ENCODE data around the gene HLA-DOA.

HLA-DOA gene

DNA sequence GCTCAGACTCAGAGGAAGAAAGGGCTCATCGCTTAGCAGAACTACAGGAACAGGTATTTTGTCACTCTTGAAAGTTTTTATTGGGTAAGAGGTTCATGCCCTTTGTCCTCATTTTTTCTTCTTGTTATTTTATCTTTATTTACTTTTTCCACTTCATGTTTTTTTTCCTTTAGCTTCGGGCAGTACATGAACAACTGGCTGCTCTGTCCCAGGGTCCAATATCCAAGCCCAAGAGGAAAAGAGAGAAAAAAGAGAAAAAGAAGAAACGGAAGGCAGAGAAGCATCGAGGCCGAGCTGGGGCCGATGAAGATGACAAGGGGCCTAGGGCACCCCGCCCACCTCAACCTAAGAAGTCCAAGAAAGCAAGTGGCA lies 31.5 kb downstream of the HLA-DOA start:
- DNase-seq (ENCODE audit: low read depth), result no peak

DNA sequence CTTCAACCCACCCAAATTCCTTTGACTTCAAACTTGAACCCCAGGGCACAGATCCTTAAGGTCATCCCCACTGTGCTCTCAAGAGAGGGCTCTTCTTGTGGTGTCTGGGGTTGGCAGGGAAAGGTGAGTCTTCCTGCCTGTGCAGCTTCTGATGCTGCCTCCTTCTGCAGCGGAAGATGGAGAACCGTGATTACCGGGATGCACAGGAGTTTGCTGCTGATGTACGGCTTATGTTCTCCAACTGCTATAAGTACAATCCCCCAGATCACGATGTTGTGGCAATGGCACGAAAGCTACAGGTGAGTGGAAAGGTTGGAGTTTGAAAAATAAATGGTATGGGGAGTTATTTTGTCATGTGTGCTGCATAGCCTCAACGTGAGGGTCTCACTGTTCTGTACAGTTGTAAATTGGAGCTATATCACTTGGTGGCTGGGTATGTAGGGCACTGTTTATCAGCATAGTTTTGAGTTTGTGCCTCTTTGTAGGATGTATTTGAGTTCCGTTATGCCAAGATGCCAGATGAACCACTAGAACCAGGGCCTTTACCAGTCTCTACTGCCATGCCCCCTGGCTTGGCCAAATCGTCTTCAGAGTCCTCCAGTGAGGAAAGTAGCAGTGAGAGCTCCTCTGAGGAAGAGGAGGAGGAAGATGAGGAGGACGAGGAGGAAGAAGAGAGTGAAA lies 32.0 kb downstream of the HLA-DOA start:
- DNase-seq (ENCODE audit: low read depth), result no peak

DNA sequence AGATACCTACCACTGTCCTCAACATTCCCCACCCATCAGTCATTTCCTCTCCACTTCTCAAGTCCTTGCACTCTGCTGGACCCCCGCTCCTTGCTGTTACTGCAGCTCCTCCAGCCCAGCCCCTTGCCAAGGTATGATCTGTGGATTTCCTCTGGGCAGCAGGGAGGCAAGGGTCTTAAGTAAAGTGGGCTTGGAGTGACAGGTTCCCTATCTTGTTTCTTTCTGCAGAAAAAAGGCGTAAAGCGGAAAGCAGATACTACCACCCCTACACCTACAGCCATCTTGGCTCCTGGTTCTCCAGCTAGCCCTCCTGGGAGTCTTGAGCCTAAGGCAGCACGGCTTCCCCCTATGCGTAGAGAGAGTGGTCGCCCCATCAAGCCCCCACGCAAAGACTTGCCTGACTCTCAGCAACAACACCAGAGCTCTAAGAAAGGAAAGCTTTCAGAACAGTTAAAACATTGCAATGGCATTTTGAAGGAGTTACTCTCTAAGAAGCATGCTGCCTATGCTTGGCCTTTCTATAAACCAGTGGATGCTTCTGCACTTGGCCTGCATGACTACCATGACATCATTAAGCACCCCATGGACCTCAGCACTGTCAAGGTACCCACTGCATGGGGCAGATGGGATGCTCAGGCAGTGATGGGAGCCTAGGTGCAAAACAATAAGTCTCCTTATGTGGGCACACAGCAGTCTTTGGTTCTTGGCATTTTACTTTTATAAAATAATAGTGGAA lies 32.9 kb downstream of the HLA-DOA start:
- DNase-seq (ENCODE audit: low read depth), result no peak

DNA sequence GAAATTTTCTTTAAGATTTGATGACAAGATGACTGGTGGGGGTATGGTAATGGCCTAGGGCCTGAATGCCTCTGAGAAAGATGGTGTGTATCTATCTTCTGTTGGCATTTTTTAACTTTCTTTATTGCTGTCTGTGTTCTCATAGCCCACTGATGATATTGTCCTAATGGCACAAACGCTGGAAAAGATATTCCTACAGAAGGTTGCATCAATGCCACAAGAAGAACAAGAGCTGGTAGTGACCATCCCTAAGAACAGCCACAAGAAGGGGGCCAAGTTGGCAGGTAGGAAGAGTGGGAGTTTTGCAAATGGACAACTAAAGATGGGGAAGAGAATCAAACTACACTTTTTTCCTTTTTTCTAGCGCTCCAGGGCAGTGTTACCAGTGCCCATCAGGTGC lies 33.5 kb downstream of the HLA-DOA start:
- no peak for DNase-seq (ENCODE audit: low read depth)

DNA sequence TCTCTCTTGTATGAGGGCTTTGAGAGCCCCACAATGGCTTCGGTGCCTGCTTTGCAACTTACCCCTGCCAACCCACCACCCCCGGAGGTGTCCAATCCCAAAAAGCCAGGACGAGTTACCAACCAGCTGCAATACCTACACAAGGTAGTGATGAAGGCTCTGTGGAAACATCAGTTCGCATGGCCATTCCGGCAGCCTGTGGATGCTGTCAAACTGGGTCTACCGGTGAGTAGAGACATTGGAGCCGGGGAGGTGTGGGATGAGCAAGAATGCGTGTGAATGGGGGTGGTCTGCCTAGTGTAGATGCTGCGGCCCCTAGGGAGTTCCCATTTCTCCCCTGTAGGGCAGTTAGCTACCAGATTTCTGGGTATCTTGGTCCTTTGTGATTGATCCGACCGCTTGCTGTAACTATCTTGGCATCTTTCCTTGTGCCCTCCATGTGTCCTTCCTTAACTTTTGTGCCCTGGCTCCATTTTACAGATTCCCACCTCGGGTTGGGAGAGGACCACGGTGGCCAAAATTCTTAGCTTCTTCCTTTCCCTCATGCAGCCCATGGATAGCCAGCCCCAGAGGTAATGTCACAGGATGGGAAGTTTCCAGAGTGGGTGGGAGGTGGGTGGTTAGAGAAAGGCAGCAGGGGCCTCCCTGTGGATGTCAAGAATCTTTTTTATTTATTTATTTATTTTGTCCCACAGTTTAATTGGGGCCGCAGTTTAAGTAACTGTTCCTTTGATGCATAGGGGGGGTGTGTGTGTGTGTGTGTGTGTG lies 34.7 kb downstream of the HLA-DOA start:
- no peak for DNase-seq (ENCODE audit: low read depth)

DNA sequence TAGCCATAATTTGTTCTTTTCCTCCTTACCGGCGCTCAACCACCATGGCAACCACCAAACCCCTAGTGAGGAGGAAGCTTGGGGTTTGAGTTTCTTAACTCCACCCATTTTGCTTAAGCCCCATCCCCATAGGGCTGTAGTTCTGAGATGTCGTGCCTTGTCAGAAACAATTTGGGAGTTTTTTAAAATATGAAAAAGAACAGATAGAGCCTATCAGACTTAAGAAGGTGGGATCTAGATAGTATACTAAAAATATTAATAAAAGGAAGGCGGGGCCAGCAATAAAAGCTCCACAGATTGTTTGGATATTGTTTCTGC lies 35.4 kb downstream of the HLA-DOA start:
- no peak for DNase-seq (ENCODE audit: low read depth)

DNA sequence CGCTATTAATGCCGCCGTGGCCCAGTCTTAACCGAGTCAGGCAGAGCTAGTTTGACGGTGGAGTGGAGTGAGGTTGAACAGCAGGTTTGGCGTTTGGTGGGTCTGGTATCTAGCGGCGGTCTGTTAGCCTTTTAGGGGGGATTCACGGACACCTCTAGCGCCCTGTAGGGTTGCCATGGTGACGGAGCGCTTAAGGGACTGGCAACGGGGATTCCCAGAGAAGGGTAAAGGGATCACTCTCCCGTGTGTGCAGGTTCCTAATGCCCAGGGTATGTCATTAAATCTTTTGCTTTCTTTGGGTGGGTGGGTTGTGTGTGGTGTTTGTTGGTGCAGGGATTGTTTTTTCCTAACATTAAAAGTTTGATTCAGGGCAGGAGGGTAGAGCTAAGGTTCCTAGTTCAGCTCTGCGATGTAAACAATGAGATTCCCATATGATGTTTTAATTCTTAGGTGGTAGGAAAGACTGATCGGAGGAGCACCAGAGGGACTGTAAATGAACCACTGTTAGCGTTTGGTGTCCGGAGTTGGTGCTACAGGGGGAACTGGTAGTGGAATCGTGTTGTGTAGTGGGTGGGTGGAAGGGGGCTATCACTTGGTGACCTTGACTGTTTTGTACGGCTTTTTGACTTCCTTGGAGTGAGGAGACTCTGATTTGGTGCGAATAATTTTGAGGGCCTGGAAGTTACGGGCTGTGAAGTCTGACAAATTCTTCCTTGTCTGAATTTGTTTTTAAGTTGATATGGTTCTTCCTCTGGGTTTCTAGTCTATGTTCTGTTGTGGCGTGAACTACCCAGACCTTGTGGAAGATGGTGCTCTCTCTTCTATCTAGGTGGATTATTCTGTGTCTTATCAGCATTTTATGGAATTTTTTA lies 36.0 kb downstream of the HLA-DOA start:
- DNase-seq (ENCODE audit: low read depth), result peak; percentile 35

DNA sequence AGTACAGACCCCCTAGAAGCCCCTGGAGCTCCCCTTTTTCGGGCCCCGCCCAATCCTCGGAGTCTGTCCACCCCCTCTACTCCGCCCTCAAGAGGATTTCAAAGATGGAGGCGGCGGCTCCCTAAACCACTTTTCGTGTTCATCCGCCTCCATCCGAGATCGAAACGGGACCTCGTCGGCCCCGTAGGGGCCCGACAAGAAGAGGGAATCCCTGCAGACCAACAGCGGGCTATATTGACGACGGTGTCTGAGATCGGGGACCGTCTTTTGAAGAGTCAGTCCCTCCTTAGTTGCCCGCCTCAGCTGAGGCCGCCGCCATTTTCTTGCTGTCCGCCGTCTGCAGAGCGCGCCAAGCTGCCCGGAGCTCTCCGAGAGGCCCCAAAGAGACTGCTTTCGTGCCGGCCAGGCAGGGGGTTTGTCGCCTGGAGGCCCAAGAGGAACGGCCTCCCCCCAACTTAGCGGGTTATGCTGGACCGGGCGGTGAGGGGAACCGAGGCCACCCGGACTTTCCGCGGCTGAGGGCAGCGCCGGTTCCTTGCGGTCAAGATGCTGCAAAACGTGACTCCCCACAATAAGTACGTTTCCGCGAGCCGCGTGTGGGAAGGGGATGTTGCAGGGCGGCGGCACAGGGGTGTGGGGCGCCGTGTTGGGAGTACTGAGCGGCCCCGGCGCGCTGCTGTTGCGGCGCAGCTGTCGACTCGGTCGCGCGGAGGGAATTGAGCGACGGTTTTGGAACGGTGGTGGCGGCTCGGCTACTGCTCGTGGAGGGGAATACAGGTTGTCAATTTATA lies 36.8 kb downstream of the HLA-DOA start:
- DNase-seq (ENCODE audit: low read depth), result peak; percentile 44

DNA sequence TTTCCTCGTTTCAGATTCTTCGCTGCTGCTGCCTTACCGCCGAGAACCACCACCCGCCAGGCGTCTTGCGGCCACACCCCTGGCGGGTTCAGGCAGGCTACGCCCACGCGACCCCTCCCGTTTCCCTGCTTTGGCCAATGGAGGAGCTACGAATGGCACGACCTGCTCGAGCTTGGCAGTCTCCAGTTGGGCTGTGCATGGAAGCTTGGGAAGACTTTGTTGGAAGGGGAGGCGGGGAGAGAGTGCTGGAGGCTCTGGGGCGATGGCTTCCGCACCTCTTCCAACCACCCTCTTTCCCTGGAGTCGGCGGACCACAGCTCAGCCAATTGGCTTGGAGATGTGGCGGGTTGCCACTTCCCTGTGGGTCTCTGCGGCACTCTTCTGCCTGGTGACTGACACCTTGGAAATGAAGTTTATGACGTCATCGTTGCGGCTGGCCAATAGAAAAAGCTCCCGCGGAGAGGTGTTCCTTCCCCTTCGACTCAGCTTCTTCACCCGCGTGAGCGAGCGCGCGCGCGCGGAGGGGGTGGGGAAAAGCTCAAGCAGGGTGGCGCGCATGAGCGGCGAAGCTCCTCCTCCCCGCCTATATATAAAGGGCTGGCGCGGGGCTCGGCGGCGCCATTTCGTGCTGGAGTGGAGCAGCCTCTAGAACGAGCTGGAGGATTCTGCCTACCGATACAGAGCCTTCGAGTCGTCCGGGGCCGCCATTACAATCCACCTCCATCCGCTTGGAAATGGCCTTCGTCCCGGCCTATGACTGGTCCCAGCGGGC lies 37.6 kb downstream of the HLA-DOA start:
- peak; percentile 99 for DNase-seq (ENCODE audit: low read depth)

DNA sequence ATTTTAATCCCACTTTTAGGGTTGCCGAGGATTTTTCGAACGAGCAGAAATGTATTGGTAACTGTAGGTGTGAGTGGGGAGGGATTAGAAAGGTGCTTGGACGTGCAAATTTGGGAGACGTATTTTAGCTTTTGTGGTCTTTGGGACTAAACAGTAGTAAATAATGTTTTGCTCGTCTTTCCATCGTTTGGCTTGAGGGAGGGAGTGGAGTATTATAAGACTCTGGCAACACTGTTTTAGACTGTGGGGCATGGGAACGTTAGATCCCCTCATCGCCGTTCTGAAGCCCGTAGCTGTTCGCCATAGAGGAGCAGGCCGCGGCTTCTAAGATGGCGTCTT lies 38.2 kb downstream of the HLA-DOA start:
- no peak for DNase-seq (ENCODE audit: low read depth)

DNA sequence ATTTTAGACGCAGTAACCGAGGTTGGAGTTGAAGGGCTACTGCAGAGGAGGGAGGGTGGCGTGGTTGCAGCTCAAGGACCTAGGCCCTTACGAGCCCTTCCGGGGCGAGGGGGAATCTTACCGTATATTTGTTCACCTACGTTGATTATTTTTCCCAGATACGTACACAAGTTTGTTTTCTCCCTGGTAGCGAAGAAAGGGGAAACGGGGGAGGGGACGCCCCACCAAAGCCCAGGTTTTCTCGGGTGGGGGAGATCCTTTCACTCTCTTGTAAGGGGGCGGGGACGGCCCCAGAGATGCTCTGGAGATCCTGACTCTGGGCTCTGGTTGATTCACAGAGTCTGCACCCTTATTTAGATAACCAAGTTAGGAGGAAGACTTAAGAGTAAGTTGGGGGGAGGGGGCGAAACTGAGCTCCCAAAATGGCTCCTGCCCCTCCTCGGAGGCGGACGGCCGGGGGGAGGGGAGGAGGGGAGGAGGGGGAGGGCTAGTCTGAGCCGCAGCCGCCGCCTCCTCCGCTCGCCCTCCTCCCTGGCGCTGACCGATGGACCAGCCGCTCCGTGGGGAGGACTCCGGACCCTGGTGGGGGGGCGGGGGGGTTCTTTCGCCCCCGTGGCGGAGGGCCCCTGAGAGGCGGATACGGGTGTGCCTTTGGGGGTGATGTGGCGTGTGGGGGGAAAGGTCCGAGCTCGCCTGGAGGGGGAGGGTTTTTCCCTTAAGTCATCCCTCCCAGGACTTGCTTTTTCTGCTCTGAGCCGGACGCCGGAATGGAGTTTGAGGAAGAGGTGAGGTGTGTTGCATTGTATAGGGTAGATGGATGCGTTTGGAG lies 38.8 kb downstream of the HLA-DOA start:
- DNase-seq (ENCODE audit: low read depth), result peak; percentile 83

DNA sequence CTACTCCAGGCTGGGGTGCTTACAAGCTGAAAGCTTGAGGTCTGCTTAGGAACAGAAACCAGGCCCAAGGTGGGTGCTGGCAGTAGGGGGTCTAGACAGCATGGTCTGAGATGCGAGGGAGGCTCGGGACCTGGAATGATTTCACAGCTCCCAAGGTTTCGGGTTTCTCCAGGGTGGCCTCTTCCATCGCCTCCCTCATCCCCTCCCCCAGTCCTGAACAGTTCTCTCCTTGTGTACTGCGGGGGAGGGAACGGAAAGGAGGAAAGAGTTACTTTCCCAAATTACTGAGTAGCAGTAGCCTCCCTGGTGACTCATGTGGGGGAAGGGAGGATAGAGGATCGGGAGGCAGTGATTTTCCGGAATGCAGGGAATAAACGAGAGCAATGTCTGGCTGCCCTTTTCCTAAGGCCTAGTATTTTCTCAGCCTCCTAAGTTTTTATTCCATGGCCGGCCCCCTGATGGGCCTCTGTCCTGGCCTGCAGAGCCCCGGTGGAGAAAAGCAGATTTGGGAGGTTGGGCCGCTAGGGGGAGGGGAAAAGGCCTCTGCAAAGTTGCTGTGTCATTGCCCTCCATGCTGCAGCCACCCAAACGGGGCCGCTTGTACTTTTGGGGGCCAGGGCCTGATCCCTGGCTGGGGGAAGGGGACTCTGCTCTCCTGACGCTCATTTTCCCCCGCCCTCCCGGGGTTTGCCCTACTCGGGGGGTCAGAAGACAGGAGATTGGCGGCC lies 39.5 kb downstream of the HLA-DOA start:
- DNase-seq (ENCODE audit: low read depth), result peak; percentile 65

DNA sequence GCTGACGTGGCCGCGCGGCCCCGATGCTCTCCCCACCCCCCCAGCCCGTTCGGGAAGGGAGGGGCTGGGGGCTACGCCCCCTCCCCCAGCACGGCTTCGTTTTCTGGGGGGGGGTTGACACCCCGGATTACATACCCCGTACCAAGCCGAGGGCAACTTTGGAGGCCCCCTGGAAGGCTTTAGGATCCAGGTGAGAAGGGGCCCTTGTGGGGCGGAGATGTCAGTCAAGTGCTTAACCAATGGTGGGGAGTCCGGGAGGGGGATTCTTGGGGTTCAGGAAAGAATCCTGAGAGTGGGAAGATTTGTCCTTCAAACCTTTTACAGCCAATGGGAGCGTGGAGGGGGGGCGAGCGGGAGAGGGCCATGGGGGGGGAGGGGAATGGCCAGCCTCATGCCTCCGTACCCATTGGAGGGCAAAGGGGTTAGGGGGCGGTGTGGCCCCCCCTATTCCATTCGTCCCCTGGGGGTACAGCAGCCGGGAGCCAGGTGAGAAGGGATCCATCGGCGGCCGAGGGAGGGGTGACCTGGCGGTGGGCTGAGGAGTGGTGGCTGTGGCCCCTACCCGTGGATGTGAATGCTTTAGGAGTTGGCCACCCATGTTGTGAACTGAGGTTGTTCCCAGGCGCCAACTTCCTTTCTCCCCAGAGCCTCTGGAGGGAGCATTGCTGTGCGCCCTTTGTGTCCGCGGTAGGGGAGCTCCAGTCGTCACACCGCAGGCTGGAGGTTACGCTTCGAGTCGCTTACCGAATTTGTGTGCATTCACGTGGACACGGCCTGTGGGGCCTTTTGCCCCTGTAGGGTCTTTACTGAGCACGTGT lies 40.3 kb downstream of the HLA-DOA start:
- peak; percentile 72 for DNase-seq (ENCODE audit: low read depth)

DNA sequence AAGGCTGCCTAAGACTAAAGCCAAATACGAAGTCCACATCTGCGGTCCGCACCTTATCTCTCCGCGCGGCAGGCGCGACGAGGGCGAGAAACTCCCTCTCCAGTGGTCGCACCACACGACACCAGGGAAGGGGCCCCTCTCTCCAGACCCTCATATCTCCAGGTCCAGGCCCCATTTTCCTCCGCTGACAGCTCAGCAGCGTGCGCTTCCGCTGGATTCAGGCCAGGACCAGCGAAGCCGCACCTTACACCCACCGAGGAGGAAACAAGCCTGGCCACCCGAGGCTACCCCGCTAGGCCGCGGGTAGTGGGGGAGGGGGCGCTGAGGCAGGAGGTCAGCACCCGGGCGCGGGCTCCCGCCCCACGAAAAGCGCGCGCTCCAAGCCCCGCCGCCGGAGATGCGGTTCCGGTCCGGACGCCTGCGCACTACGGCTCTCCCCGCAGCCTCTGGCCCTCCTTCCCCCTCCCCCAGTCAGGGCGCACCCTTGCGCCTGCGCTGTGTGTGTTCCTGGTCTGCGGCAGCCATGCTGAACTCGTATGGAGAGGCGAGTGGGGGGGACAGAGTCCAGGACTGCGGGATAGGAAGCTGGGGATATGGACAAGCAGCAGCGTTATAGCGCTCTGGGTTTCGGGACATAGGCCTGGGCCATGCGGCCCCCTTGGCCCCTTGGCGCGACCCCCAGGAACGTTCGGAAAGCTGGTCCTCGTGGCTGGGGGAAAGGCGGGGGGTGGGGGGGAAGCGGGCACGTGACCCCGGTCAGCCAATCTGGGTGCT lies 41.1 kb downstream of the HLA-DOA start, which contains the start of gene BRD2:
TSS of gene BRD2 (plus strand) at position 502 of the 774 bp plus-strand sequence. CDS start 4,305 bp downstream, outside the sequence.
- peak; percentile 94 for DNase-seq (ENCODE audit: low read depth)

DNA sequence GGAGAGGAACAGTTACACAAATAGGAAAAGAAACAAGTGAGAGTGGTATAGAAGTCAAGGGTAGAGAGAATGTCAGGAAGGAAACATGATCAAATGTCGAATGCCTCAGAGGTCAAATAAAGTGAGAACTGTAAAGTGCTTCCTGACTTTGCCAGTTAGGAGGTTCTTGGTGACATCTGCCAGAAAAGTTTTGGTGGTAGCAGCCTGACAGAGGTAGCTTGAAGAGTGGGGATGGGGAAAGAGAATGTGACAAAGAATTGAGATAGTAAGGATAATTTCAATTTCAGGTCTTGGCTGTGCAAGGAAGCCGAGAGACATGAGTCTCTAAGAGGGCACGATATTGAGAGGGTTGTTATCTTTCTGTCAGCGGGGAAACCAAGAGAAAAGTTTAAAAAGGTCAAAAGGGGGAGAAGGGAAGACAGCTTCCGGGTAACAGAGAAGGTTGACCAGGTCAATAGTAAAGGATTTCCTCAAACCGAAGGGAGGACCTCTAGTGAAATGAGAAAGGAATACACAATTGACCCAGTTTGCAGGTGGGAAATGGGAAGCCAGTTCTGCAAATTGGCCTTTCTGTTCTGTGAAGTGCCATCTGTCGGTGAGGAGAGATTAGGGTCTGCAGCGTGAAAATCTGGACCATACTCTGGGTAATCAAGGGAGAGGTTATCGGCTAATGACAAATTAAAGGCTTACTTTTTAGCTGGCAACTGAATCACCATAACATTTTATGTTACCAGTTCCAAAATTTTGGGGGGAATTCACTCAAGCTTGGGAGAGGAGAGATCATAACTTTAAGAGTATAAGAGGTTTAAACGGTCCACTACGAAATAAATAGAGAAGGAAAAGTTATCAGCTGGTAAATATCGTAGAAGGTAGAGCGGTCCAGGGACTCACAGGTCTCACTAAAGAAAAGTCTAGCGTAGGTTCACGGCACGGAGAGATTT lies 42.0 kb downstream of the HLA-DOA start:
- DNase-seq (ENCODE audit: low read depth), result no peak

DNA sequence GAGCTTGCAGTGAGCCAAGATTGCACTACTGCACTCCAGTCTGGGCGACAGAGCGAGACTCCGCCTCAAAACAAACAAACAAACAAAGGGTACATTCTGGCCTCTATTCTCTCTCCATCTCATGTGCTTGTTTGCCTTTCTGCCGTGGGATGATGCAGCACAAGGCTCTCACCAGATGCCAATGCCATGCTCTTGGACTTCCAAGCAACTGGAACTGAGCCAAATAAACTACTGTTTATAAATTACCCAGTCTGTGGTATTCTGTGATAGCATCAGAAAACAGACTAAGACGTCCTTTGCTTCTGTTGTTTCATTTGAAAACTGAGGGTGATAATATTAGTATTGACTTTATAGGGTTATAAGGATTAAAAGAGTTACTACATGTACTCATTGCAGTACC lies 44.6 kb downstream of the HLA-DOA start:
- no peak for DNase-seq (ENCODE audit: low read depth)

Data from stimulated activated CD4-positive, alpha-beta T cell treated with anti-CD3 and anti-CD28 coated beads, Interleukin-2, amount 100 ng/mL, for 4 hours (primary cell).